OCI-LY7 (cell line): ENCODE results near the gene CHST11.

ENCODE experiments used
- CTCF ChIP-seq: fragments of 200-600 bp; sonication (generic); conservative IDR thresholded peaks from 2 replicates; pipeline ENCODE4 v1.5.1; 2014; ENCODE audit warnings: mild to moderate bottlenecking, antibody characterized with exemption, low read length, moderate library complexity, mixed read lengths
- EZH2phosphoT487 ChIP-seq: fragments of 200-600 bp; sonication (generic); IDR thresholded peaks from 2 replicates; pipeline ENCODE4 v1.6.1; 2018; ENCODE audit warnings: low read depth, borderline replicate concordance, mild to moderate bottlenecking, mixed run types, antibody characterized with exemption, low read length, moderate library complexity, mixed read lengths

DNA sequence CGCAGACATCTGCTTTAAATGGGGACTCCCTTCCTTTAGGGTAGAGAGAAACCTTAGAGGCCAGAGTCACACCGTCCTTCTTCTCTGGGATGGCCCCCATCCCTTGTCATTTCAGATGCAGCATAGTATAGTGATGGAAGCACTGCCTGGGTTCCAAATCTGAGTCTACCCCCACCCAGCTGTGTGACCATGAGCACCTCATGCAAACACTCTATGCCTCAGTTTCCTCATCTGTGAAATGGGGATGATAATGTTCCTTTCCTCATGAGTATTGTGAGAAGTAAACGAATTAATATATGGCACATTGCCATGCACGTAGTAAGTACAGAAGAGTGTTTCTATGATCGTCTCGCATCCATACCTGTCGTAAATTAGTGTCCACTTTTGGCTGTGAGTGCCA lies 259.4 kb downstream of the CHST11 start:
- TF ChIP-seq EZH2phosphoT487 (no peak), CTCF (no peak)
